ENCODE data around the gene PRKAR2A.

DNA sequence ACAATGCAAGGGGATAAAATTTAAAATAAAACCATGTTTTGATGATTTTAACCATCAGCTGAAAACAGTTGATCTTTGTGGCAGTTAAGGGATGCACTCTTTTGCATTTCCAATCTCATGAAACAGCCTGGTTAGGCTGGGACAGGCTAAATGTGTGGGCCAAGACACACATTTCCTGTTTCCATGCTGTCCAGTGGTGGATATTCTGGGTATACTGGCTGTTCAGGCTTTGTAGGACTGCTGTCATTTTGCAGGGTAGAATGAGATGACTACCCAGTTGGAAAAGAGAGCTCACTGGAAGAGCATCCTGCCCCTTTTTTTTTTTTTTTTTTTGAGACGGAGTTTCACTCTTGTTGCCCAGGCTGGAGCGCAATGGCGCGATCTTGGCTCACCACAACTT, 88.6 kb downstream of the PRKAR2A start:
- TF ChIP-seq POLR2A (conservative IDR thresholded peaks at IDR 0.05) (no peak), FOXK1 (CRISPR knock-in tag; IDR thresholded peaks at IDR 0.05; ENCODE audit: borderline replicate concordance) (no peak), EZH2 (IDR thresholded peaks at IDR 0.05; ENCODE audit: borderline replicate concordance, low read depth, low read length) (no peak), MYC (IDR thresholded peaks at IDR 0.05; ENCODE audit: low read depth, low read length) (no peak), MYC (CRISPR knock-in tag; IDR thresholded peaks at IDR 0.05; ENCODE audit: borderline replicate concordance, low read depth) (no peak)
- TF ChIP-seq, protein P1, sequence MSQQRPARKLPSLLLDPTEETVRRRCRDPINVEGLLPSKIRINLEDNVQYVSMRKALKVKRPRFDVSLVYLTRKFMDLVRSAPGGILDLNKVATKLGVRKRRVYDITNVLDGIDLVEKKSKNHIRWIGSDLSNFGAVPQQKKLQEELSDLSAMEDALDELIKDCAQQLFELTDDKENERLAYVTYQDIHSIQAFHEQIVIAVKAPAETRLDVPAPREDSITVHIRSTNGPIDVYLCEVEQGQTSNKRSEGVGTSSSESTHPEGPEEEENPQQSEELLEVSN (IDR thresholded peaks at IDR 0.05; ENCODE audit: borderline replicate concordance in 1 of 2, extremely low read depth in 1 of 2, insufficient read depth in 1 of 2, insufficient read length in 1 of 2, low read depth in 1 of 2, low read length in 1 of 2, poor library complexity in 1 of 2, severe bottlenecking in 1 of 2) = no peak
- TF ChIP-seq, protein P2, sequence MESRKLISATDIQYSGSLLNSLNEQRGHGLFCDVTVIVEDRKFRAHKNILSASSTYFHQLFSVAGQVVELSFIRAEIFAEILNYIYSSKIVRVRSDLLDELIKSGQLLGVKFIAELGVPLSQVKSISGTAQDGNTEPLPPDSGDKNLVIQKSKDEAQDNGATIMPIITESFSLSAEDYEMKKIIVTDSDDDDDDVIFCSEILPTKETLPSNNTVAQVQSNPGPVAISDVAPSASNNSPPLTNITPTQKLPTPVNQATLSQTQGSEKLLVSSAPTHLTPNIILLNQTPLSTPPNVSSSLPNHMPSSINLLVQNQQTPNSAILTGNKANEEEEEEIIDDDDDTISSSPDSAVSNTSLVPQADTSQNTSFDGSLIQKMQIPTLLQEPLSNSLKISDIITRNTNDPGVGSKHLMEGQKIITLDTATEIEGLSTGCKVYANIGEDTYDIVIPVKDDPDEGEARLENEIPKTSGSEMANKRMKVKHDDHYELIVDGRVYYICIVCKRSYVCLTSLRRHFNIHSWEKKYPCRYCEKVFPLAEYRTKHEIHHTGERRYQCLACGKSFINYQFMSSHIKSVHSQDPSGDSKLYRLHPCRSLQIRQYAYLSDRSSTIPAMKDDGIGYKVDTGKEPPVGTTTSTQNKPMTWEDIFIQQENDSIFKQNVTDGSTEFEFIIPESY (CRISPR knock-in tag; IDR thresholded peaks at IDR 0.05) = no peak

All from K562 (cell line).